ENCODE results near the gene SLC6A11. TPM values are rescaled to one million over a fixed set of nuclear protein-coding genes. Genes with fewer than 3 reads are reported as not detected.

The SLC6A11 gene
- total and polyA plus RNA-seq, 9 of the 15 experiments (the other 6 are each of a cell fraction or from before 2014, with no cell fraction given) = 0.04 TPM; not detected in 8

DNA sequence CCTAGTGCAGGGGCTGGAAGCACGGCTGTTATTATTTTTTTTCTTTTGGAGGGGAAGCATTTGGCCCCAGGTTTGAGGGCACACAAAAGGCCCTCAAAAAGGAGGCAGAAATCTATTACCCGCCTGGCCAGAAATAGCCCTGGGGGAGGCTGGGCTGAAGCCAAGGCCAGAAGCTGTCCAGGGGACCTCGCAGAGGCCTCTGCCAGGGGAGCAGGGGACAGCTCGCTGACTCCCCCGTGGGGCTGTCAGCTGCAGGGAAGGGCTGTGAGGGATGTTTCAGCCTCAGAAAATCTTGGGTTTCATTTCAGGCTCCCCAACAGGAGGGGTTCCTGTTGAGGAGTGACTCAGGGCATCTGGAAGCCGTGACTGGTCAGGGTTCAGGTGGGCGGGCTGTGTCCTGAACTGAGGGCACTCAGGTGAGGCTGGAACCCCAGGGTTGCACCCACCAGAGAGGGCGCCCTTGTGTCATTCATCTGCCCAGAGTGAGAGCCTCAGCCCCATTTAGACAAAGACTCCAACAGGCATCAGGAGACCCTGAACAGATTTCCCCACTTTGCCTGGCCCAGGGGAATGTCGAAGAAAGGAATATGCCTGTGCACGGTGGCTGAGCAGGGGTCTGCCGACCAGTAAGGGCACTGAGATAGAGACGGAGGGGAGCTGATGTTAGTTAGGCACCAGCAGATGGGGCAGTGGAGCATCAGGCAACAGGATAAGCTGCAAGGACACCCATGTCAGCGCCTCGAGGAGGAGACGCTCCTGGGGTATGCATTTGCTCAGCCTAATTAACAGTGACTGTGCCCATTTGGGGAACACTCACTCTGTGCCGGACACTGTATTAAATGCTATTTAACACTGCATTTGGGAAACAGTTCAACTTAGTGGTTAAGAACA is 43.5 kb upstream of the SLC6A11 start:
- no TSS peak for BruUV-seq (replicated peaks)
- ChIA-PET POLR2A (no interaction called here), CTCF (ENCODE audit: low intra/inter-chr PET ratio) (no interaction called here)
- intact Hi-C loops (cut with micrococcal nuclease) (no loop called here), in situ Hi-C loops (cut with MboI) (loop anchor here (25.0 kb wide), 1 partner anchor 890 kb away; no protein-coding TSS in a partner anchor)
- peak; percentile 6 for FAIRE-seq
- Histone ChIP-seq H2AFZ (ENCODE audit: low read depth, low read length) (no peak overlapping the region), H3K4me2 (ENCODE audit: insufficient read depth, low read length) (no peak overlapping the region), H3K36me3 (ENCODE audit: control insufficient read depth, insufficient read depth, low read length) (no peaks in the 10 kb centered on the region), H3K9me1 (ENCODE audit: control insufficient read depth, insufficient read depth, low read length) (no peaks in the 10 kb centered on the region), H3K9ac (ENCODE audit: insufficient read depth in 1 of 2, low read depth in 2 of 2, low read length in 2 of 2) (no peak overlapping the region), H3K79me2 (ENCODE audit: control insufficient read depth, insufficient read depth, low read length) (no peaks in the 10 kb centered on the region), H4K20me1 (replicated peaks; ENCODE audit: control insufficient read depth, insufficient read depth, low read length) (no peaks in the 10 kb centered on the region; the same call in 1 of the 2 replicates), H3K27ac (ENCODE audit: extremely low read depth, low read depth, low read length) (no peak overlapping the region), H3K27me3 (ENCODE audit: control insufficient read depth in 2 of 2, insufficient read depth in 2 of 2, low read length in 2 of 2) (peaks cover 0 to 22% of the 10 kb centered on the region in 2 experiments; a peak in 2 of 5 replicates), H3K4me3 (no peak overlapping the region), H3K4me1 (replicated peaks in 1 of 2; ENCODE audit: control insufficient read depth in 2 of 2, insufficient read depth in 2 of 2, low read length in 2 of 2) (no peaks in the 10 kb centered on the region), H3K9me3 (replicated peaks; ENCODE audit: control insufficient read depth, insufficient read depth, low read depth, low read length) (no peaks in the 10 kb centered on the region)
- peak; percentile 87 for ATAC-seq
- peak in 1 of 2 experiments; percentile 17; a peak in 1 of 4 replicates for TF ChIP-seq RAD21 (CRISPR knock-in tag; conservative IDR thresholded peaks at IDR 0.05 in 1 of 2, IDR thresholded peaks at IDR 0.05 in 1 of 2)
- TF ChIP-seq, protein P1, sequence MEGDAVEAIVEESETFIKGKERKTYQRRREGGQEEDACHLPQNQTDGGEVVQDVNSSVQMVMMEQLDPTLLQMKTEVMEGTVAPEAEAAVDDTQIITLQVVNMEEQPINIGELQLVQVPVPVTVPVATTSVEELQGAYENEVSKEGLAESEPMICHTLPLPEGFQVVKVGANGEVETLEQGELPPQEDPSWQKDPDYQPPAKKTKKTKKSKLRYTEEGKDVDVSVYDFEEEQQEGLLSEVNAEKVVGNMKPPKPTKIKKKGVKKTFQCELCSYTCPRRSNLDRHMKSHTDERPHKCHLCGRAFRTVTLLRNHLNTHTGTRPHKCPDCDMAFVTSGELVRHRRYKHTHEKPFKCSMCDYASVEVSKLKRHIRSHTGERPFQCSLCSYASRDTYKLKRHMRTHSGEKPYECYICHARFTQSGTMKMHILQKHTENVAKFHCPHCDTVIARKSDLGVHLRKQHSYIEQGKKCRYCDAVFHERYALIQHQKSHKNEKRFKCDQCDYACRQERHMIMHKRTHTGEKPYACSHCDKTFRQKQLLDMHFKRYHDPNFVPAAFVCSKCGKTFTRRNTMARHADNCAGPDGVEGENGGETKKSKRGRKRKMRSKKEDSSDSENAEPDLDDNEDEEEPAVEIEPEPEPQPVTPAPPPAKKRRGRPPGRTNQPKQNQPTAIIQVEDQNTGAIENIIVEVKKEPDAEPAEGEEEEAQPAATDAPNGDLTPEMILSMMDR (IDR thresholded peaks at IDR 0.05 in 2 of 3, conservative IDR thresholded peaks at IDR 0.05 in 1 of 3; ENCODE audit: insufficient read depth in 2 of 3, low read depth in 1 of 3, low read length in 3 of 3) = peak; percentile 38 to 75 (median 69)
- no peak for TF ChIP-seq CHCHD3 (CRISPR knock-in tag; IDR thresholded peaks at IDR 0.05)
- WGBS (ENCODE audit: insufficient coverage, low coverage, missing lambda C conversion rate) = 4% methylated on average over 16 of the region's 16 CpGs
- DNase-seq (ENCODE audit: extremely low read depth in 1 of 4, low spot score in 3 of 4) = peak in 3 of 4 experiments; percentile 22 to 29 (median 22)

Data from K562 (cell line).